CD14-positive monocyte (primary cell): ENCODE results near the gene U2SURP. TPM values are rescaled to one million over a fixed set of nuclear protein-coding genes. Genes with fewer than 3 reads are reported as not detected.

Experiments used
- DNase-seq, 3 donors: peaks; one replicate each; pipeline ENCODE4 v3.0.0-alpha.2; 2011 to 2022
- H2AFZ ChIP-seq: 2 replicates; pipeline ENCODE4 v1.6.0; 2012; ENCODE audit warnings: mild to moderate bottlenecking, low read depth, low read length, inconsistent platforms; ENCODE audit not compliant: insufficient read depth, poor library complexity, severe bottlenecking
- H3K27ac ChIP-seq, 2 donors: 1 replicate in 1 of 2; 2 replicates in 1 of 2; pipeline ENCODE4 v1.5.1; 2012 to 2013; ENCODE audit warnings: low read length in 2 of 2, control low read depth in 1 of 2, inconsistent platforms in 1 of 2, low read depth in 1 of 2, mild to moderate bottlenecking in 1 of 2
- H3K27me3 ChIP-seq, 2 donors: one replicate each; pipeline versions ENCODE4 v1.6.0 to v1.6.1; 2011 to 2013; ENCODE audit warnings: low read length in 2 of 2; ENCODE audit not compliant: control insufficient read depth in 2 of 2, insufficient read depth in 2 of 2
- H3K36me3 ChIP-seq, 2 donors: replicated peaks in 1 of 2; 1 replicate in 1 of 2; 2 replicates in 1 of 2; pipeline versions ENCODE4 v1.5.1 to v1.6.1; 2012 to 2013; ENCODE audit warnings: low read length in 2 of 2, control low read depth in 1 of 2, inconsistent platforms in 1 of 2, mild to moderate bottlenecking in 1 of 2; ENCODE audit not compliant: insufficient read depth in 2 of 2, control insufficient read depth in 1 of 2
- H3K4me1 ChIP-seq, 2 donors: 1 replicate in 1 of 2; 2 replicates in 1 of 2; pipeline versions ENCODE4 v1.5.1 to v1.6.1; 2012 to 2013; ENCODE audit warnings: low read length in 2 of 2, control low read depth in 1 of 2, inconsistent platforms in 1 of 2, mild to moderate bottlenecking in 1 of 2, moderate library complexity in 1 of 2; ENCODE audit not compliant: insufficient read depth in 2 of 2, control insufficient read depth in 1 of 2
- H3K4me2 ChIP-seq: replicated peaks from 2 replicates; pipeline ENCODE3; 2012; ENCODE audit warnings: low read length, moderate library complexity, mild to moderate bottlenecking; ENCODE audit not compliant: poor library complexity, severe bottlenecking; ENCODE audit errors: extremely low read depth
- H3K4me3 ChIP-seq, 3 experiments: fragments of 200-600 bp in 1 of 3; sonication (generic) in 1 of 3; replicated peaks in 1 of 3; 1 replicate in 2 of 3; 2 replicates in 1 of 3; pipeline ENCODE4 v1.5.1; 2011 to 2013; ENCODE audit warnings: low read length in 3 of 3, mild to moderate bottlenecking in 3 of 3, control low read depth in 2 of 3, low read depth in 2 of 3, inconsistent platforms in 1 of 3, moderate library complexity in 1 of 3
- H3K79me2 ChIP-seq: 2 replicates; pipeline ENCODE4 v1.6.0; 2012; ENCODE audit warnings: mild to moderate bottlenecking, control low read depth, inconsistent platforms, low read length, moderate library complexity; ENCODE audit not compliant: insufficient read depth
- H3K9ac ChIP-seq: 2 replicates; pipeline ENCODE4 v1.6.0; 2017; ENCODE audit warnings: low read length, mild to moderate bottlenecking; ENCODE audit not compliant: insufficient read depth, poor library complexity, severe bottlenecking
- H3K9me3 ChIP-seq, 2 donors: replicated peaks in 1 of 2; 1 replicate in 1 of 2; 2 replicates in 1 of 2; pipeline versions ENCODE4 v1.5.1 to v1.6.1; 2012 to 2013; ENCODE audit warnings: low read length in 2 of 2, control low read depth in 1 of 2; ENCODE audit not compliant: control insufficient read depth in 1 of 2, insufficient read depth in 1 of 2
- H4K20me1 ChIP-seq: 2 replicates; pipeline ENCODE4 v1.6.0; 2012; ENCODE audit warnings: mild to moderate bottlenecking, low read length, control low read depth, moderate library complexity; ENCODE audit not compliant: insufficient read depth
- H3K27ac Mint-ChIP-seq, 7 donors: one replicate each; pipeline ENCODE4 v1.8.0; 2020; ENCODE audit warnings: mild to moderate bottlenecking in 7 of 7, mixed read lengths in 7 of 7, moderate library complexity in 6 of 7, inconsistent platforms in 2 of 7
- H3K27me3 Mint-ChIP-seq, 3 donors: one replicate each; pipeline ENCODE4 v1.8.0; 2021 to 2022; ENCODE audit warnings: low read depth in 3 of 3, mild to moderate bottlenecking in 3 of 3, mixed read lengths in 3 of 3, moderate library complexity in 3 of 3, inconsistent platforms in 1 of 3
- H3K36me3 Mint-ChIP-seq, 2 donors: one replicate each; pipeline ENCODE4 v1.8.0; 2020; ENCODE audit warnings: mixed read lengths in 2 of 2, inconsistent platforms in 1 of 2, mild to moderate bottlenecking in 1 of 2
- H3K4me1 Mint-ChIP-seq: one replicate; pipeline ENCODE4 v1.8.0; 2020; ENCODE audit warnings: mild to moderate bottlenecking, mixed read lengths
- H3K4me3 Mint-ChIP-seq, 2 donors: one replicate each; pipeline ENCODE4 v1.8.0; 2020; ENCODE audit warnings: mild to moderate bottlenecking in 2 of 2, mixed read lengths in 2 of 2, moderate library complexity in 1 of 2
- H3K9me3 Mint-ChIP-seq, 7 donors: one replicate each; pipeline ENCODE4 v1.8.0; 2020 to 2022; ENCODE audit warnings: mixed read lengths in 7 of 7, mild to moderate bottlenecking in 6 of 7, moderate library complexity in 6 of 7, inconsistent platforms in 2 of 7
- WGBS: methylation state at CpG from one replicate; pipeline ENCODE4 v1.1.5; 2013; ENCODE audit warnings: missing lambda C conversion rate; ENCODE audit not compliant: insufficient coverage; 5-methylcytosine and 5-hydroxymethylcytosine counted together
- intact Hi-C, 2 donors: fragments of 100-400 bp; cut with micrococcal nuclease; formaldehyde crosslinking; loops; one replicate each; pipeline versions ENCODE4 v1.15.0 to v1.15.1; 2023
- polyA plus RNA-seq, 3 donors: library from polyadenylated mRNA; depleted of rRNA in 1 of 3; unstranded in 2 of 3; stranded (reverse) in 1 of 3; fragments of 300-500 nt in 2 of 3; fragments of >200 nt in 1 of 3; fragmentation: Illumina TruSeq in 2 of 3; gene quantifications; 1 replicate in 2 of 3; 2 replicates in 1 of 3; pipeline ENCODE4 v1.2.3, GENCODE V29; 2012 to 2021
- TF ChIP-seq, protein P1 (sequence below): fragments of 200-600 bp; IDR thresholded peaks from one replicate; pipeline ENCODE4 v1.8.0; 2022; ENCODE audit warnings: antibody characterized with exemption, mild to moderate bottlenecking

Gene U2SURP
- polyA plus RNA-seq, 3 donors, result 21.1 to 70.4 (median 51.4) TPM

DNA sequence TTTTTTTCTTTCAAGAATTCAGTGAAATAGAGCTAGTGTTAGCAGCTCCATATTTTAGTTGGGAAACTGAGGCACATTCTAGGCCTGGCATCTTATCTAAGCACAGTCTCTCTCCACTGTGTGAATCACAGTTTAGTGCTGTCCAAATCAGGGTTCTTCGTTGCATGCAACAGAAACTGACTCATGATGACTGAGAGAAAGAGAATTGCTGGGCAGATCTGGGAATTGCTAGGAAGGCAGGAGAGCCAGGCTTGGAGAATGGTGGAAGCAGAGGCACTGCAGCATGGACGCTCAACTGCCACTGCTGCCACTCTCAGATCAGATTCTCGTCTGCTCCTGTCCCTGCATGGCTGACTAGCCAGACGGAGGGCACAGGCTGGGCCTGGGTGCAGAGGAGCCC lies 77.5 kb downstream of the U2SURP start:
- intact Hi-C loops, result no loop called here
- peaks cover 0 to 4% (median 1%) of the 10 kb centered on the region in 3 donors for H3K27me3 Mint-ChIP-seq

DNA sequence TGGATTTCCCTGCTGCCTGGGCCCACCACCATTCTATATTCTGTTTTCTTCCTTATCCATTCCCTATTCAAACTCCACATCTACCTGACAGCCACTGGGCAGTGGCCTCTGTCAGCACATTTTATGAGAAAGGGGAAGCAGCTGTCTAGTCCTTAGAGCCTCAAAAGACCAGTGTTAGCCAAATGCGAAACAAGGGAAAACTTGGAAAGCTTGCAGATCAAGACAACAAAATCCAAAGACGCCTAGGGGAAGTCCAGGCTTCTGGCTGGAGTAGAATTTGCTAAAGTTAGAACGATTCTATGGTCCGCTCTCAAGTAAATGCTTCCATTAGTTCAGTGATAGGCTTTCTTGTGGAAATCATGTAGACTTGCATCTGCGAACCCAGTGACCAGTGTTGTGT lies 78.8 kb downstream of the U2SURP start:
- no peaks in the 10 kb centered on the region for H4K20me1 ChIP-seq
- 98% methylated on average over 4 of the region's 5 CpGs for WGBS
- TF ChIP-seq, protein P1, sequence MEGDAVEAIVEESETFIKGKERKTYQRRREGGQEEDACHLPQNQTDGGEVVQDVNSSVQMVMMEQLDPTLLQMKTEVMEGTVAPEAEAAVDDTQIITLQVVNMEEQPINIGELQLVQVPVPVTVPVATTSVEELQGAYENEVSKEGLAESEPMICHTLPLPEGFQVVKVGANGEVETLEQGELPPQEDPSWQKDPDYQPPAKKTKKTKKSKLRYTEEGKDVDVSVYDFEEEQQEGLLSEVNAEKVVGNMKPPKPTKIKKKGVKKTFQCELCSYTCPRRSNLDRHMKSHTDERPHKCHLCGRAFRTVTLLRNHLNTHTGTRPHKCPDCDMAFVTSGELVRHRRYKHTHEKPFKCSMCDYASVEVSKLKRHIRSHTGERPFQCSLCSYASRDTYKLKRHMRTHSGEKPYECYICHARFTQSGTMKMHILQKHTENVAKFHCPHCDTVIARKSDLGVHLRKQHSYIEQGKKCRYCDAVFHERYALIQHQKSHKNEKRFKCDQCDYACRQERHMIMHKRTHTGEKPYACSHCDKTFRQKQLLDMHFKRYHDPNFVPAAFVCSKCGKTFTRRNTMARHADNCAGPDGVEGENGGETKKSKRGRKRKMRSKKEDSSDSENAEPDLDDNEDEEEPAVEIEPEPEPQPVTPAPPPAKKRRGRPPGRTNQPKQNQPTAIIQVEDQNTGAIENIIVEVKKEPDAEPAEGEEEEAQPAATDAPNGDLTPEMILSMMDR, result no peak
- H2AFZ ChIP-seq, result no peak overlapping the region
- H3K4me1 ChIP-seq, result peaks cover 28 to 39% of the 10 kb centered on the region in 2 donors
- H3K9me3 ChIP-seq, result no peaks in the 10 kb centered on the region
- H3K9ac ChIP-seq, result no peak overlapping the region
- H3K36me3 ChIP-seq, result no peaks in the 10 kb centered on the region
- H3K4me3 ChIP-seq, result no peak overlapping the region
- no peaks in the 10 kb centered on the region for H3K27me3 ChIP-seq
- H3K27ac Mint-ChIP-seq, result no peak overlapping the region
- H3K4me3 Mint-ChIP-seq, result no peak overlapping the region
- H3K4me2 ChIP-seq, result no peak overlapping the region
- H3K4me1 Mint-ChIP-seq, result peaks cover 34% of the 10 kb centered on the region
- no peak for DNase-seq
- H3K27ac ChIP-seq, result no peak overlapping the region
- H3K79me2 ChIP-seq, result no peaks in the 10 kb centered on the region
- H3K27me3 Mint-ChIP-seq, result peaks cover 0 to 4% (median 4%) of the 10 kb centered on the region in 3 donors
- H3K9me3 Mint-ChIP-seq, result peaks cover 0 to 3% (median 0%) of the 10 kb centered on the region in 7 donors
- no peaks in the 10 kb centered on the region for H3K36me3 Mint-ChIP-seq
- intact Hi-C loops, result no loop called here

More for the DNA sequence above, 77.5 kb downstream of the U2SURP start:
- TF ChIP-seq, protein P1, result no peak
- Histone ChIP-seq H3K4me3 (no peak overlapping the region), H3K27ac (no peak overlapping the region), H4K20me1 (no peaks in the 10 kb centered on the region), H3K9me3 (no peaks in the 10 kb centered on the region), H3K36me3 (no peaks in the 10 kb centered on the region), H3K27me3 (no peaks in the 10 kb centered on the region), H3K79me2 (no peaks in the 10 kb centered on the region), H2AFZ (no peak overlapping the region), H3K4me1 (peaks cover 19 to 27% of the 10 kb centered on the region in 2 donors), H3K9ac (no peak overlapping the region), H3K4me2 (no peak overlapping the region)
- WGBS, result 87% methylated on average over 4 of the region's 4 CpGs
- Mint-ChIP-seq H3K9me3 (peaks cover 0 to 5% (median 0%) of the 10 kb centered on the region in 7 donors), H3K27ac (no peak overlapping the region), H3K36me3 (no peaks in the 10 kb centered on the region), H3K4me3 (no peak overlapping the region), H3K4me1 (peaks cover 25% of the 10 kb centered on the region)
- no peak for DNase-seq
